Astrocyte (in vitro differentiated cells and primary cell): ENCODE results near the gene HNRNPA0. TPM values are rescaled to one million over a fixed set of nuclear protein-coding genes. Genes with fewer than 3 reads are reported as not detected.
"Not testable (repeated sequence)": the region's sequence is repeated elsewhere in the genome, so short reads cannot be mapped to it uniquely, and the experiment has no call there.

Source experiments
- DNase-seq: peaks from one replicate; pipeline ENCODE4 v3.0.0-alpha.2; 2010; ENCODE audit warnings: low read depth
- FAIRE-seq: peaks from 2 replicates; lab custom pipeline; 2011; peaks lifted over from hg19 to GRCh38; lab: Jason Lieb, UNC
- H2AFZ ChIP-seq: 2 replicates; pipeline ENCODE4 v1.6.0; 2012; ENCODE audit warnings: low read depth, low read length, inconsistent platforms
- H3K27ac ChIP-seq: 2 replicates; pipeline ENCODE4 v1.5.1; 2011; ENCODE audit warnings: low read depth, low read length, inconsistent platforms
- H3K27me3 ChIP-seq: 2 replicates; pipeline ENCODE4 v1.6.0; 2011; ENCODE audit warnings: low read length, inconsistent platforms; ENCODE audit not compliant: insufficient read depth
- H3K36me3 ChIP-seq: 2 replicates; pipeline ENCODE4 v1.5.1; 2011; ENCODE audit warnings: low read length, inconsistent platforms; ENCODE audit not compliant: insufficient read depth
- H3K4me1 ChIP-seq: 2 replicates; pipeline ENCODE4 v1.5.1; 2011; ENCODE audit warnings: low read length, inconsistent platforms; ENCODE audit not compliant: insufficient read depth
- H3K4me2 ChIP-seq: 2 replicates; pipeline ENCODE4 v1.6.0; 2012; ENCODE audit warnings: low read length, inconsistent platforms
- H3K4me3 ChIP-seq: 2 replicates; pipeline ENCODE4 v1.5.1; 2011; ENCODE audit warnings: low read depth, mild to moderate bottlenecking, low read length, inconsistent platforms; ENCODE audit not compliant: insufficient read depth
- H3K79me2 ChIP-seq: 2 replicates; pipeline ENCODE4 v1.6.0; 2012; ENCODE audit warnings: mild to moderate bottlenecking, low read length, inconsistent platforms; ENCODE audit not compliant: insufficient read depth
- H3K9ac ChIP-seq: 2 replicates; pipeline ENCODE4 v1.6.0; 2012; ENCODE audit warnings: mild to moderate bottlenecking, low read length, inconsistent platforms
- H3K9me3 ChIP-seq: 2 replicates; pipeline ENCODE4 v1.5.1; 2012; ENCODE audit warnings: low read depth, mild to moderate bottlenecking, low read length, inconsistent platforms; ENCODE audit not compliant: insufficient read depth
- H4K20me1 ChIP-seq: 2 replicates; pipeline ENCODE4 v1.6.0; 2012; ENCODE audit warnings: low read length, inconsistent platforms; ENCODE audit not compliant: insufficient read depth
- H3K27ac Mint-ChIP-seq: one replicate; pipeline ENCODE4 v1.8.0; 2021; ENCODE audit warnings: mild to moderate bottlenecking, mixed read lengths; ENCODE audit not compliant: unreplicated experiment
- H3K27me3 Mint-ChIP-seq: one replicate; pipeline ENCODE4 v1.8.0; 2021; ENCODE audit warnings: low read depth, mixed read lengths; ENCODE audit not compliant: unreplicated experiment
- H3K36me3 Mint-ChIP-seq: one replicate; pipeline ENCODE4 v1.8.0; 2021; ENCODE audit warnings: low read depth, mixed read lengths; ENCODE audit not compliant: unreplicated experiment
- H3K4me1 Mint-ChIP-seq: one replicate; pipeline ENCODE4 v1.8.0; 2021; ENCODE audit warnings: low read depth, mixed read lengths; ENCODE audit not compliant: unreplicated experiment
- H3K4me3 Mint-ChIP-seq: one replicate; pipeline ENCODE4 v1.8.0; 2021; ENCODE audit warnings: mild to moderate bottlenecking, moderate library complexity, mixed read lengths; ENCODE audit not compliant: unreplicated experiment
- H3K9me3 Mint-ChIP-seq: one replicate; pipeline ENCODE4 v1.8.0; 2021; ENCODE audit warnings: mild to moderate bottlenecking, mixed read lengths; ENCODE audit not compliant: unreplicated experiment
- EZH2 ChIP-seq: IDR thresholded peaks from 2 replicates; pipeline ENCODE4 v1.6.1; 2012; ENCODE audit warnings: mild to moderate bottlenecking, low read length, inconsistent platforms; ENCODE audit not compliant: insufficient read depth
- total RNA-seq: library from RNA; stranded (reverse); gene quantifications from 2 replicates; pipeline ENCODE4 v1.2.1, GENCODE V29; 2021
- TF ChIP-seq, protein P1 (sequence below): IDR thresholded peaks from 2 replicates; pipeline ENCODE4 v1.5.1; 2011; ENCODE audit warnings: low read depth, mild to moderate bottlenecking, inconsistent platforms, low read length, moderate library complexity; ENCODE audit not compliant: insufficient read depth

Gene HNRNPA0
- total RNA-seq, 1 donor from 2014 or later: 29.5 TPM

DNA sequence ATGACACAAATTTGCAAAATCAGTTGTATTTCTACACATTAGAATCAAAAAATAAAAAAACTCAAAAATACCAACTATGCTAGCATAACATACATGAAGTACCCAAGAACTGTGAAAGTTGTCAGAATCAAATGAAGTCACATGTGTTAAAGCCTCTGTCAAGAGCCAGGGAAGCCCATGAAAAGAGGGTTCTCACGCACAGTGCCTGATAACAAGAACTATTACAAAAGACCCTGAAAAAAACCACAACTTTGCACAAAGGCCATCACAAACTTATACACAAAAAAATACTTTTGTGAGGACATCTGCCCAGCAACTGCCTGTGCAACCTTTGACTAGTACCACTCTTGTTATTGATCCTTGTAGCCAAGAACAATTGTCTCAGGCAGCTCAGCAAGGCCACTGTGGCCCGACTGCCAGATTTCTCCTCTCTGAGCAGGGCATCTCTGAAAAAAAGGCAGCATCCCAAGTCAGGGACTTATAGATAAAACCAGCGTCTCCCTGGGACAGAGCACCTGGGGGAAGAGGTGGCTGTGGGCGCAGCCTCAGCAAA lies 28.9 kb upstream of the HNRNPA0 start:
- no peak overlapping the region for H2AFZ ChIP-seq
- no peaks in the 10 kb centered on the region for H3K36me3 Mint-ChIP-seq
- no peaks in the 10 kb centered on the region for H3K4me1 ChIP-seq
- no peaks in the 10 kb centered on the region for H3K79me2 ChIP-seq
- H3K27ac ChIP-seq: no peak overlapping the region
- peaks cover 8% of the 10 kb centered on the region for H3K9me3 Mint-ChIP-seq
- peaks cover 6% of the 10 kb centered on the region for H3K27me3 ChIP-seq
- no peak for TF ChIP-seq EZH2
- TF ChIP-seq, protein P1, sequence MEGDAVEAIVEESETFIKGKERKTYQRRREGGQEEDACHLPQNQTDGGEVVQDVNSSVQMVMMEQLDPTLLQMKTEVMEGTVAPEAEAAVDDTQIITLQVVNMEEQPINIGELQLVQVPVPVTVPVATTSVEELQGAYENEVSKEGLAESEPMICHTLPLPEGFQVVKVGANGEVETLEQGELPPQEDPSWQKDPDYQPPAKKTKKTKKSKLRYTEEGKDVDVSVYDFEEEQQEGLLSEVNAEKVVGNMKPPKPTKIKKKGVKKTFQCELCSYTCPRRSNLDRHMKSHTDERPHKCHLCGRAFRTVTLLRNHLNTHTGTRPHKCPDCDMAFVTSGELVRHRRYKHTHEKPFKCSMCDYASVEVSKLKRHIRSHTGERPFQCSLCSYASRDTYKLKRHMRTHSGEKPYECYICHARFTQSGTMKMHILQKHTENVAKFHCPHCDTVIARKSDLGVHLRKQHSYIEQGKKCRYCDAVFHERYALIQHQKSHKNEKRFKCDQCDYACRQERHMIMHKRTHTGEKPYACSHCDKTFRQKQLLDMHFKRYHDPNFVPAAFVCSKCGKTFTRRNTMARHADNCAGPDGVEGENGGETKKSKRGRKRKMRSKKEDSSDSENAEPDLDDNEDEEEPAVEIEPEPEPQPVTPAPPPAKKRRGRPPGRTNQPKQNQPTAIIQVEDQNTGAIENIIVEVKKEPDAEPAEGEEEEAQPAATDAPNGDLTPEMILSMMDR: no peak
- H3K9ac ChIP-seq: no peak overlapping the region
- H3K36me3 ChIP-seq: no peaks in the 10 kb centered on the region
- DNase-seq (no peak), FAIRE-seq (no peak)
- peaks cover 11% of the 10 kb centered on the region for H3K27me3 Mint-ChIP-seq
- no peaks in the 10 kb centered on the region for H3K9me3 ChIP-seq
- no peak overlapping the region for H3K27ac Mint-ChIP-seq
- no peak overlapping the region for H3K4me3 Mint-ChIP-seq
- H3K4me2 ChIP-seq: no peak overlapping the region
- no peaks in the 10 kb centered on the region for H3K4me1 Mint-ChIP-seq
- H4K20me1 ChIP-seq: no peaks in the 10 kb centered on the region
- H3K4me3 ChIP-seq: no peak overlapping the region

DNA sequence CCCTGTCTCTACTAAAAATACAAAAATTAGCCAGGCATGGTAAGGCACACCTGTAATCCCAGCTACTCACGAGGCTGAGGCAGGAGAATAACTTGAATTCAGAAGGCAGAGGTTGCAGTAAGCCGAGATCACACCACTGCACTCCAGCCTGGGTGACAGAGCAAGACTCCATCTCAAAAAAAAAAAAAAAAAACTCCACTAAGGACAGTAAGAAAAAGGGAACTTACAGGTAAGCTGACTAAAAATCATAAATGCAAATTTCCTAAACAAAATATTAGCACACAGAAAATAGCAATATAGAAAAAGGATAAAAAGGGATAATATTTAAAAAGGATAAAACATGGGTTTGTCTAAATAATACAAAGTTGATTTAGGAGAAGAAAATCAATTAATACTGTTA lies 27.9 kb upstream of the HNRNPA0 start:
- Mint-ChIP-seq H3K27ac (no peak overlapping the region), H3K4me3 (no peak overlapping the region), H3K36me3 (no peaks in the 10 kb centered on the region), H3K9me3 (peaks cover 8% of the 10 kb centered on the region), H3K27me3 (peaks cover 11% of the 10 kb centered on the region), H3K4me1 (no peaks in the 10 kb centered on the region)
- H2AFZ ChIP-seq: no peak overlapping the region
- DNase-seq (no peak), FAIRE-seq (no peak)
- H3K36me3 ChIP-seq: no peaks in the 10 kb centered on the region
- peaks cover 6% of the 10 kb centered on the region for H3K27me3 ChIP-seq
- H3K27ac ChIP-seq: no peak overlapping the region
- H3K9me3 ChIP-seq: no peaks in the 10 kb centered on the region
- H3K9ac ChIP-seq: no peak overlapping the region
- no peaks in the 10 kb centered on the region for H3K4me1 ChIP-seq
- H3K79me2 ChIP-seq: no peaks in the 10 kb centered on the region
- H3K4me2 ChIP-seq: no peak overlapping the region
- H4K20me1 ChIP-seq: no peaks in the 10 kb centered on the region
- TF ChIP-seq EZH2: no peak
- TF ChIP-seq, protein P1: no peak
- no peak overlapping the region for H3K4me3 ChIP-seq

DNA sequence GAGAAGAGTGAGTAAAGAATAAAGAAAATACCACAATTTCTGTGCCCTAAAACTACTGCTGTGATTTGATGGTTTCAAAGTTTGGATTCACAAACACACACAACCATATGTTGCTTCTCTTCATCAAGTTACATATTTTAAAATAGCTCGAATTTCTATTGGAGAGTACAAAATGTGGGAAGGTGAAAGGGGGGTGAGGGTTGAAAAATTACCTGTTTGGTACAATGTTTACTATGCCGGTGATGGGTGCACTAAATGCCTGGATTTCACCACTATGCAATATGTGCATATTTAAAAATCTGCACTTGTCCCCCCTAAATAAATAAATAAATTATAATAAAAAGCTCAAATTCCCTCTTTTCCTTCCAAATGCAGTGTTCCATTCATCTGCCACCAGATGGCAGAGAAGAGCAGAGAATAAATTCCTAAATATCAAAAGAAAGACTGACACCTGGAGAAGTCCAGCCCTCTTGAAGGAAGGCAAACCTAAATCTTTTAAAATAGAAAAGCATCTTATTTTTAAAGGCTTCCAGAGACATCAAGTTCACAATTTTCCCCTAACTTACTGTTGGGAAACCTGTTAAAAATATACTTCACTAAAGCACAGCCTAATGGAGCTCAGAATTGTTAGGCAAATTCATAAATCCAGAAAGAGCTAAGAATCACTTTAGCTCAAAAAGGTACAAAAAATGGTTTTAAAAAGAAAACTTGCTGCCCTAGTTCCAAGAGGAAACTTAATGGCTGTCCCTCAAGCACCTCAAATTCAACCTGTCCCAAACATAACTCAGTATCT lies 24.8 kb upstream of the HNRNPA0 start:
- FAIRE-seq (no peak), DNase-seq (peak; percentile 7)
- peaks cover 4% of the 10 kb centered on the region for H3K27me3 ChIP-seq
- no peak overlapping the region for H3K4me2 ChIP-seq
- TF ChIP-seq, protein P1: peak; percentile 76
- TF ChIP-seq EZH2: no peak
- H3K4me1 Mint-ChIP-seq: no peaks in the 10 kb centered on the region
- no peaks in the 10 kb centered on the region for H3K79me2 ChIP-seq
- no peaks in the 10 kb centered on the region for H3K36me3 Mint-ChIP-seq
- no peak overlapping the region for H3K27ac ChIP-seq
- no peak overlapping the region for H3K27ac Mint-ChIP-seq
- H3K4me3 Mint-ChIP-seq: no peak overlapping the region
- H3K4me3 ChIP-seq: no peak overlapping the region
- H3K9ac ChIP-seq: no peak overlapping the region
- H3K36me3 ChIP-seq: no peaks in the 10 kb centered on the region
- no peaks in the 10 kb centered on the region for H3K4me1 ChIP-seq
- H3K9me3 ChIP-seq: no peaks in the 10 kb centered on the region
- H2AFZ ChIP-seq: no peak overlapping the region
- peaks cover 2% of the 10 kb centered on the region for H3K27me3 Mint-ChIP-seq
- H3K9me3 Mint-ChIP-seq: no peaks in the 10 kb centered on the region
- no peaks in the 10 kb centered on the region for H4K20me1 ChIP-seq

DNA sequence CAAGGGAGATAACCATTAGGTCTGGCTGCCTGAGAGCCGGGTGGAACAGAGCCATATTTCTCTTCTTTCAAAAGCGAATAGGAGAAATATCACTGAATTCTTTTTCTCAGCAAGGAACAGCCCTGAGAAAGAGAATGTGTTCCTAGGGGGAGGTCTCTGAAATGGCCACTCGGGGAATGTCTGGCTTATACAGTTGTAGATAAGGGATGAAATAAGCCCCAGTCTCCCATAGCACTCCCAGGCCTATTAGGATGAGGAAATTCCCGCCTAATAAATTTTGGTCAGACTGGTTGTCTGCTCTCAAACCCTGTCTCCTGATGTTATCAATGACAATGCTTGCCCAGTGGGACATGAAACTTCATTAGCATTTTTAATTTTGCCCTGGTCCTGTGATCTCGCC lies 13.8 kb upstream of the HNRNPA0 start:
- not testable (repeated sequence) for H3K4me2 ChIP-seq, H2AFZ ChIP-seq, H4K20me1 ChIP-seq, H3K9me3 ChIP-seq, DNase-seq, H3K27me3 Mint-ChIP-seq, H3K4me1 Mint-ChIP-seq, FAIRE-seq, H3K27ac Mint-ChIP-seq, H3K4me1 ChIP-seq, H3K36me3 ChIP-seq, H3K79me2 ChIP-seq, H3K9me3 Mint-ChIP-seq, H3K4me3 ChIP-seq, H3K9ac ChIP-seq, H3K27ac ChIP-seq, H3K4me3 Mint-ChIP-seq, H3K27me3 ChIP-seq, H3K36me3 Mint-ChIP-seq
